ENCODE data around the gene LSM4. TPM values are rescaled to one million over a fixed set of nuclear protein-coding genes. Genes with fewer than 3 reads are reported as not detected.

The LSM4 gene
- total RNA-seq, 3 donors from 2014 or later = 83.0 to 122 (median 120) TPM

GRCh38 chr19:18336121-18336520 lies 13.2 kb upstream of the LSM4 start:
- no peak overlapping the region for H3K27ac ChIP-seq
- intact Hi-C loops (cut with DNase I; ENCODE audit: low total_unique reads) = no loop called here
- H3K27me3 ChIP-seq = no peaks in the 10 kb centered on the region
- H3K9me3 ChIP-seq = no peaks in the 10 kb centered on the region
- H3K4me1 ChIP-seq = no peaks in the 10 kb centered on the region
- TF ChIP-seq POLR2AphosphoS5 (IDR thresholded peaks at IDR 0.05) (no peak), POLR2A (IDR thresholded peaks at IDR 0.05) (no peak), CTCF (IDR thresholded peaks at IDR 0.05) (no peak)
- no peak for DNase-seq (ENCODE audit: low spot score in 2 of 2)
- no peak overlapping the region for H3K4me3 ChIP-seq
- no peaks in the 10 kb centered on the region for H3K36me3 ChIP-seq

- H3K4me1 ChIP-seq = no peaks in the 10 kb centered on the region
- no peak for TF ChIP-seq POLR2AphosphoS5 (IDR thresholded peaks at IDR 0.05)
- no peak for TF ChIP-seq POLR2A (IDR thresholded peaks at IDR 0.05)
- no peak for TF ChIP-seq CTCF (IDR thresholded peaks at IDR 0.05)
- H3K27ac ChIP-seq = no peak overlapping the region
- intact Hi-C loops (cut with DNase I; ENCODE audit: low total_unique reads) = no loop called here
- no peak for DNase-seq (ENCODE audit: low spot score in 2 of 2)
- no peaks in the 10 kb centered on the region for H3K9me3 ChIP-seq
- no peak overlapping the region for H3K4me3 ChIP-seq
- H3K36me3 ChIP-seq = no peaks in the 10 kb centered on the region
- H3K27me3 ChIP-seq = no peaks in the 10 kb centered on the region
These were observed 10.8 kb upstream of the LSM4 start for GRCh38 chr19:18333680-18334079.

- no peak for DNase-seq (ENCODE audit: low spot score in 2 of 2)
- no peaks in the 10 kb centered on the region for H3K36me3 ChIP-seq
- no peak overlapping the region for H3K27ac ChIP-seq
- TF ChIP-seq POLR2AphosphoS5 (IDR thresholded peaks at IDR 0.05) (no peak), POLR2A (IDR thresholded peaks at IDR 0.05) (no peak), CTCF (IDR thresholded peaks at IDR 0.05) (no peak)
- H3K27me3 ChIP-seq = no peaks in the 10 kb centered on the region
- H3K9me3 ChIP-seq = no peaks in the 10 kb centered on the region
- intact Hi-C loops (cut with DNase I; ENCODE audit: low total_unique reads) = no loop called here
- H3K4me3 ChIP-seq = no peak overlapping the region
- no peaks in the 10 kb centered on the region for H3K4me1 ChIP-seq
These were observed 10.1 kb upstream of the LSM4 start for GRCh38 chr19:18332917-18333530.

GRCh38 chr19:18330868-18331267 lies 8.0 kb upstream of the LSM4 start:
- no peaks in the 10 kb centered on the region for H3K9me3 ChIP-seq
- H3K4me3 ChIP-seq = no peak overlapping the region
- TF ChIP-seq POLR2A (IDR thresholded peaks at IDR 0.05) = no peak
- TF ChIP-seq CTCF (IDR thresholded peaks at IDR 0.05) = no peak
- no peak for TF ChIP-seq POLR2AphosphoS5 (IDR thresholded peaks at IDR 0.05)
- no peaks in the 10 kb centered on the region for H3K36me3 ChIP-seq
- DNase-seq (ENCODE audit: low spot score in 2 of 2) = no peak
- no peaks in the 10 kb centered on the region for H3K27me3 ChIP-seq
- no peaks in the 10 kb centered on the region for H3K4me1 ChIP-seq
- intact Hi-C loops (cut with DNase I; ENCODE audit: low total_unique reads) = no loop called here
- no peak overlapping the region for H3K27ac ChIP-seq

- no peak for DNase-seq (ENCODE audit: low spot score in 2 of 2)
- Histone ChIP-seq H3K36me3 (no peaks in the 10 kb centered on the region), H3K27me3 (no peaks in the 10 kb centered on the region), H3K9me3 (no peaks in the 10 kb centered on the region), H3K4me3 (peak overlapping the region; percentile 15 to 39 (median 39)), H3K4me1 (no peaks in the 10 kb centered on the region), H3K27ac (peak overlapping the region; percentile 19 to 65)
- intact Hi-C loops (cut with DNase I; ENCODE audit: low total_unique reads) = no loop called here
- TF ChIP-seq POLR2A (IDR thresholded peaks at IDR 0.05) = no peak
- TF ChIP-seq CTCF (IDR thresholded peaks at IDR 0.05) = no peak
- no peak for TF ChIP-seq POLR2AphosphoS5 (IDR thresholded peaks at IDR 0.05)
These were observed 6.1 kb upstream of the LSM4 start for GRCh38 chr19:18329035-18329376.
